IMR-90 (cell line): ENCODE results near the gene OSBP2. TPM values are rescaled to one million over a fixed set of nuclear protein-coding genes. Genes with fewer than 3 reads are reported as not detected.

ENCODE experiments used
- ATAC-seq: fragments of 200-7000 bp; cut with Tn5 transposase; 2 replicates; pipeline ENCODE4 v1.9.1; 2020; ENCODE audit warnings: low read depth, mild to moderate bottlenecking, moderate library complexity
- BruUV-seq: library from RNA; stranded (reverse); fragments of 400-500 nt; replicated peaks from 2 replicates; lab custom pipeline; 2021; lab: Mats Ljungman, UMichigan
- CTCF ChIA-PET: fragments of 300-600 bp; formaldehyde crosslinking; extraction: SDS; loops from one replicate; lab custom pipeline; 2021; ENCODE audit warnings: antibody characterized with exemption; lab: Yijun Ruan, JAX
- POLR2A ChIA-PET: fragments of 300-600 bp; sonication (Branson Sonifier 250); formaldehyde crosslinking; loops from one replicate; lab custom pipeline; 2022; ENCODE audit warnings: antibody characterized with exemption; ENCODE audit not compliant: unreplicated experiment; lab: Charles Lee
- DNase-seq: peaks from one replicate; pipeline ENCODE4 v3.0.0; 2013
- H2AFZ ChIP-seq: replicated peaks from 2 replicates; pipeline ENCODE3; 2013; ENCODE audit warnings: low read length, mild to moderate bottlenecking; ENCODE audit not compliant: poor library complexity
- H2AK5ac ChIP-seq: 2 replicates; pipeline ENCODE4 v1.6.1; 2013; ENCODE audit warnings: low read depth, low read length, inconsistent platforms
- H2AK9ac ChIP-seq: replicated peaks from 2 replicates; pipeline ENCODE3; 2013; ENCODE audit warnings: mild to moderate bottlenecking, low read depth, low read length, moderate library complexity; ENCODE audit not compliant: poor library complexity
- H2BK120ac ChIP-seq: 2 replicates; pipeline ENCODE4 v1.6.1; 2013; ENCODE audit warnings: low read depth, low read length, inconsistent platforms
- H2BK15ac ChIP-seq: 3 replicates; pipeline ENCODE4 v1.6.1; 2013; ENCODE audit warnings: low read depth, low read length, inconsistent platforms
- H2BK20ac ChIP-seq: 2 replicates; pipeline ENCODE4 v1.6.1; 2013; ENCODE audit warnings: low read depth, mild to moderate bottlenecking, inconsistent platforms, low read length, moderate library complexity
- H2BK5ac ChIP-seq: 2 replicates; pipeline ENCODE4 v1.6.1; 2013; ENCODE audit warnings: mild to moderate bottlenecking, low read depth, low read length, inconsistent platforms; ENCODE audit not compliant: poor library complexity, severe bottlenecking
- H3K14ac ChIP-seq: replicated peaks from 2 replicates; pipeline ENCODE4 v1.6.1; 2013; ENCODE audit warnings: low read depth, low read length, inconsistent platforms
- H3K18ac ChIP-seq: 2 replicates; pipeline ENCODE4 v1.6.1; 2013; ENCODE audit warnings: low read depth, low read length, control low read depth
- H3K23ac ChIP-seq: 2 replicates; pipeline ENCODE4 v1.6.1; 2013; ENCODE audit warnings: low read depth, low read length, inconsistent platforms
- H3K27ac ChIP-seq: 2 replicates; pipeline ENCODE4 v1.5.1; 2013; ENCODE audit warnings: mild to moderate bottlenecking, control low read depth, low read length; ENCODE audit not compliant: insufficient read depth
- H3K27me3 ChIP-seq: 2 replicates; pipeline ENCODE4 v1.6.1; 2013; ENCODE audit warnings: low read length; ENCODE audit not compliant: control insufficient read depth, insufficient read depth
- H3K36me3 ChIP-seq: 2 replicates; pipeline ENCODE4 v1.6.1; 2013; ENCODE audit warnings: low read length, mixed read lengths; ENCODE audit not compliant: control insufficient read depth, insufficient read depth
- H3K4ac ChIP-seq: 2 replicates; pipeline ENCODE4 v1.6.1; 2013; ENCODE audit warnings: low read depth, low read length, inconsistent platforms
- H3K4me1 ChIP-seq: 2 replicates; pipeline ENCODE4 v1.6.1; 2013; ENCODE audit warnings: low read length, mixed read lengths; ENCODE audit not compliant: control insufficient read depth, insufficient read depth
- H3K4me2 ChIP-seq: 2 replicates; pipeline ENCODE4 v1.6.1; 2013; ENCODE audit warnings: low read depth, mild to moderate bottlenecking, control low read depth, low read length, moderate library complexity
- H3K4me3 ChIP-seq: 2 replicates; pipeline ENCODE4 v1.5.1; 2013; ENCODE audit warnings: low read depth, mild to moderate bottlenecking, control low read depth, low read length, moderate library complexity; ENCODE audit not compliant: insufficient read depth
- H3K56ac ChIP-seq: 2 replicates; pipeline ENCODE4 v1.6.1; 2013; ENCODE audit warnings: low read length, inconsistent platforms; ENCODE audit not compliant: insufficient read depth; ENCODE audit errors: extremely low read depth
- H3K79me1 ChIP-seq, 2 experiments: 2 replicates each; pipeline ENCODE4 v1.6.1; 2013; ENCODE audit warnings: low read length in 2 of 2, inconsistent platforms in 1 of 2, low read depth in 1 of 2
- H3K9ac ChIP-seq: 2 replicates; pipeline ENCODE4 v1.6.1; 2013; ENCODE audit warnings: low read depth, low read length, control low read depth
- H3K9me1 ChIP-seq: 2 replicates; pipeline ENCODE4 v1.6.1; 2013; ENCODE audit warnings: low read length, inconsistent platforms; ENCODE audit not compliant: insufficient read depth
- H3K9me3 ChIP-seq: 2 replicates; pipeline ENCODE4 v1.6.1; 2013; ENCODE audit warnings: low read length; ENCODE audit not compliant: control insufficient read depth, insufficient read depth
- H4K20me1 ChIP-seq: 2 replicates; pipeline ENCODE4 v1.6.1; 2013; ENCODE audit warnings: low read length, inconsistent platforms; ENCODE audit not compliant: insufficient read depth
- H4K5ac ChIP-seq: 2 replicates; pipeline ENCODE4 v1.6.1; 2013; ENCODE audit warnings: mild to moderate bottlenecking, low read depth, low read length, control low read depth
- H4K8ac ChIP-seq, 2 experiments: 2 replicates each; pipeline ENCODE4 v1.6.1; 2013; ENCODE audit warnings: low read depth in 2 of 2, low read length in 2 of 2, control low read depth in 1 of 2, inconsistent platforms in 1 of 2
- H4K91ac ChIP-seq: 2 replicates; pipeline ENCODE4 v1.6.1; 2013; ENCODE audit warnings: low read depth, low read length, inconsistent platforms; ENCODE audit not compliant: insufficient read depth
- CEBPB ChIP-seq: IDR thresholded peaks from 2 replicates; pipeline ENCODE4 v1.6.1; 2012; ENCODE audit warnings: low read depth, low read length, improper control_type of control experiment
- CHD1 ChIP-seq: IDR thresholded peaks from 2 replicates; pipeline ENCODE4 v1.6.1; 2012; ENCODE audit warnings: low read depth, low read length, improper control_type of control experiment
- CTCF ChIP-seq: conservative IDR thresholded peaks from 2 replicates; pipeline ENCODE4 v1.5.1; 2012; ENCODE audit warnings: mild to moderate bottlenecking, low read depth, low read length, improper control_type of control experiment
- ELK1 ChIP-seq: fragments of 150-350 bp; IDR thresholded peaks from 2 replicates; pipeline ENCODE4 v1.6.1; 2016; ENCODE audit warnings: low read depth, mild to moderate bottlenecking, low read length, moderate library complexity, borderline replicate concordance
- MAFK ChIP-seq: IDR thresholded peaks from 2 replicates; pipeline ENCODE4 v1.6.1; 2012; ENCODE audit warnings: low read depth, low read length, improper control_type of control experiment
- POLR2A ChIP-seq: IDR thresholded peaks from 2 replicates; pipeline ENCODE4 v1.6.1; 2012; ENCODE audit warnings: mild to moderate bottlenecking, low read depth, low read length
- RAD21 ChIP-seq: IDR thresholded peaks from 2 replicates; pipeline ENCODE4 v1.6.1; 2012; ENCODE audit warnings: low read length, improper control_type of control experiment
- RCOR1 ChIP-seq: IDR thresholded peaks from 2 replicates; pipeline ENCODE4 v1.6.1; 2012; ENCODE audit warnings: mild to moderate bottlenecking, low read length, improper control_type of control experiment; ENCODE audit not compliant: insufficient replicate concordance
- RFX5 ChIP-seq: IDR thresholded peaks from 2 replicates; pipeline ENCODE4 v1.8.0; 2012; ENCODE audit warnings: low read depth, mild to moderate bottlenecking, low read length, moderate library complexity
- SMC3 ChIP-seq: fragments of 150-350 bp; IDR thresholded peaks from 2 replicates; pipeline ENCODE4 v1.6.1; 2016; ENCODE audit warnings: low read depth, mild to moderate bottlenecking, antibody characterized with exemption, low read length, moderate library complexity
- USF2 ChIP-seq: fragments of 150-350 bp; IDR thresholded peaks from 2 replicates; pipeline ENCODE4 v1.6.1; 2017; ENCODE audit warnings: mild to moderate bottlenecking, antibody characterized with exemption, low read length, low read depth
- WGBS, 2 experiments: methylation state at CpG; one replicate each; pipeline versions ENCODE4 v1.1.5 to v1.1.7; 2013; ENCODE audit warnings: missing lambda C conversion rate in 2 of 2; ENCODE audit not compliant: insufficient read length in 1 of 2; ENCODE audit errors: extremely low coverage in 2 of 2; 5-methylcytosine and 5-hydroxymethylcytosine counted together
- dilution Hi-C: fragments of 300-500 bp; cut with HindIII; formaldehyde crosslinking; loops from one replicate; pipeline ENCODE4 v1.14.3; 2018; ENCODE audit warnings: low sequenced_read_pairs; ENCODE audit not compliant: unreplicated experiment
- in situ Hi-C: fragments of 300-500 bp; cut with MboI; formaldehyde crosslinking; loops from 3 replicates; pipeline ENCODE4 v1.14.3; 2019; ENCODE audit warnings: low sequenced_read_pairs, inconsistent platforms, mixed read lengths
- intact Hi-C: fragments of 100-400 bp; cut with micrococcal nuclease; formaldehyde crosslinking; loops from 2 replicates; pipeline ENCODE4 v1.10.0; 2022
- polyA plus RNA-seq, 3 experiments: library from polyadenylated mRNA; depleted of rRNA; stranded (reverse); fragments of >200 nt; gene quantifications; 2 replicates each; pipeline ENCODE4 v1.2.3, GENCODE V29; 2012; ENCODE audit warnings: low replicate concordance in 1 of 3
- total RNA-seq: library from RNA; depleted of rRNA; stranded (reverse); fragments of >200 nt; gene quantifications from 2 replicates; pipeline ENCODE4 v1.2.3, GENCODE V29; 2012

The OSBP2 gene
- total and polyA plus RNA-seq, 2 of the 4 experiments (the other 2 are of a cell fraction), result 1.8 to 2.2 TPM

- Histone ChIP-seq H3K4me3 (no peak overlapping the region), H4K91ac (no peak overlapping the region), H2AK5ac (0 out of 2 replicates have a peak overlapping the region, but pooled peaks have one; percentile 29), H3K56ac (no peak overlapping the region), H2AK9ac (peak overlapping the region; percentile 6), H3K9me3 (no peaks in the 10 kb centered on the region), H2BK15ac (no peak overlapping the region), H3K23ac (no peak overlapping the region), H3K27me3 (no peaks in the 10 kb centered on the region), H3K9ac (no peak overlapping the region), H3K4ac (no peak overlapping the region), H3K4me1 (no peaks in the 10 kb centered on the region), H3K18ac (no peak overlapping the region), H3K4me2 (no peak overlapping the region), H2BK120ac (no peak overlapping the region), H3K9me1 (no peaks in the 10 kb centered on the region), H4K20me1 (0 out of 2 replicates have a peak, but pooled peaks cover 3% of the 10 kb centered on the region), H4K5ac (no peak overlapping the region), H4K8ac (no peak overlapping the region), H2BK20ac (no peak overlapping the region), H2BK5ac (no peak overlapping the region), H3K14ac (no peak overlapping the region), H2AFZ (peak overlapping the region; percentile 37), H3K36me3 (no peaks in the 10 kb centered on the region), H3K27ac (no peak overlapping the region), H3K79me1 (no peaks in the 10 kb centered on the region)
- in situ Hi-C loops, result no loop called here
- intact Hi-C loops, result loop anchor here (1.0 kb wide), 1 partner anchor 128 kb away; no protein-coding TSS in a partner anchor
- dilution Hi-C loops, result no loop called here
- CTCF ChIA-PET, result interaction anchor here (0.5 to 1.5 kb wide), 2 partner anchors 34 to 128 kb away, joined by 3 to 4 read pairs; no protein-coding TSS in a partner anchor
- no TSS peak for BruUV-seq
- DNase-seq (peak; percentile 10), ATAC-seq (peak; percentile 97)
- POLR2A ChIA-PET, result no interaction called here
- WGBS, 2 experiments, result 60% methylated on average over 5 of the region's 17 CpGs; no CpG with 5 or more reads in 1 of the 2 experiments
- TF ChIP-seq CHD1, result no peak
- TF ChIP-seq RCOR1, result no peak
- TF ChIP-seq RAD21, result peak; percentile 63
- TF ChIP-seq SMC3, result peak; percentile 59
- TF ChIP-seq MAFK, result no peak
- no peak for TF ChIP-seq ELK1
- no peak for TF ChIP-seq USF2
- TF ChIP-seq CTCF, result peak; percentile 63
- TF ChIP-seq CEBPB, result no peak
- TF ChIP-seq RFX5, result no peak
- TF ChIP-seq POLR2A, result no peak
Observed at GRCh38 chr22:30890686-30891442, 196.2 kb downstream of the OSBP2 start.
